PFSK-1 (cell line): ENCODE results near the gene RAD51.

Experiments used
- FOXP2 ChIP-seq: optimal IDR thresholded peaks from 2 replicates; pipeline ENCODE3; 2011; ENCODE audit warnings: borderline replicate concordance, control low read depth, inconsistent platforms; ENCODE audit not compliant: insufficient read depth; ENCODE audit errors: extremely low read length, extremely low read depth
- POLR2AphosphoS5 ChIP-seq: IDR thresholded peaks from 2 replicates; pipeline ENCODE4 v1.6.1; 2012; ENCODE audit warnings: low read depth, mild to moderate bottlenecking, control low read depth, low read length, moderate library complexity
- REST ChIP-seq, 2 experiments: IDR thresholded peaks; 2 replicates each; pipeline versions ENCODE4 v1.6.1 to v1.8.0; 2011 to 2012; ENCODE audit warnings: low read depth in 2 of 2, low read length in 2 of 2, control low read depth in 1 of 2, inconsistent platforms in 1 of 2, mild to moderate bottlenecking in 1 of 2, moderate library complexity in 1 of 2; ENCODE audit not compliant: insufficient read depth in 1 of 2
- SIN3A ChIP-seq: IDR thresholded peaks from 2 replicates; pipeline ENCODE4 v1.6.1; 2012; ENCODE audit warnings: mild to moderate bottlenecking, low read length, moderate library complexity, borderline replicate concordance; ENCODE audit not compliant: insufficient read depth
- TAF1 ChIP-seq: IDR thresholded peaks from 2 replicates; pipeline ENCODE4 v1.6.1; 2012; ENCODE audit warnings: low read length, control low read depth, borderline replicate concordance; ENCODE audit not compliant: insufficient read depth

RAD51 gene

GRCh38 chr15:40706121-40706520, 11.1 kb downstream of the RAD51 start:
- TF ChIP-seq SIN3A: no peak
- TF ChIP-seq POLR2AphosphoS5: no peak
- no peak for TF ChIP-seq FOXP2
- no peak for TF ChIP-seq TAF1
- no peak for TF ChIP-seq REST (IDR thresholded peaks at IDR 0.05; ENCODE audit: insufficient read depth in 1 of 2, low read depth in 2 of 2, low read length in 2 of 2)

DNA sequence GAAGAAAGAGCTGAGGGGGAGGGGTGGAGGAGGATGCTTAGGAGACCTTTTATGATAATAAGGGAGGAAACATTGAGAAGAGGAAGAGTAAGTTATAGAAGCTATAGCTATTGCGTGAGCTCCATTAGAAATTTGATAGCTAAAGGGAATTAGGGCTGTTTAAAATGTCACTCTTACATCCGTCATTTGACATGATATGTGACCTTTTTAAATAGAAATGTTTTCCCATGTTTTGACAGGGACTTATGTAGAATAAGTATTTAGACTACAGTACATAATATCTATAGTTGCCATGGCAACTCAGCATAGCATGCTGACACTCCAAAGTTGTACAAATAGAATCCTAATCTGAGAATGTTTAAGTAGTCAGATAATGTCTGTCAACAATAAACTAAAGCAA, 19.2 kb downstream of the RAD51 start:
- TF ChIP-seq REST (IDR thresholded peaks at IDR 0.05; ENCODE audit: insufficient read depth in 1 of 2, low read depth in 2 of 2, low read length in 2 of 2) (no peak), SIN3A (no peak), TAF1 (no peak), FOXP2 (no peak), POLR2AphosphoS5 (no peak)

DNA sequence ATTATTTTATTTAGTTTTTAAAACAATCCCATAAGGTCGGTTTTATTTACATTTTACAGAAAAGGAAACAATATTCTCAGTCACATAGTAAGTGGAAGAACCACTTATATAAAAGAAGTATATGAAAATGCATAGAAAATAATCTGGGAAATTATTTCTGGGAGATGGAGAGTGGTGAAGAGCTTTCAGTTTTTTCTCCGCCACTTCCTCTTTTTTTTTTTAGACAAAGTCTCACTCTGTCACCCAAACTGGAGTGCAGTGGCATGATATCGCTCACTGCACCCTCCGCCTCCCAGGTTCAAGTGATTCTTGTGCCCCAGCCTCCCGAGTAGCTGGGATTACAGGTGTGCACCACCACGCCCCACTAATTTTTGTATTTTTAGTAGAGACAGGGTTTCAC, 21.2 kb downstream of the RAD51 start:
- no peak for TF ChIP-seq REST (IDR thresholded peaks at IDR 0.05; ENCODE audit: insufficient read depth in 1 of 2, low read depth in 2 of 2, low read length in 2 of 2)
- no peak for TF ChIP-seq POLR2AphosphoS5
- TF ChIP-seq FOXP2: no peak
- no peak for TF ChIP-seq TAF1
- TF ChIP-seq SIN3A: no peak

GRCh38 chr15:40721701-40722100, 26.7 kb downstream of the RAD51 start:
- TF ChIP-seq POLR2AphosphoS5 (no peak), TAF1 (no peak), FOXP2 (no peak), REST (IDR thresholded peaks at IDR 0.05; ENCODE audit: insufficient read depth in 1 of 2, low read depth in 2 of 2, low read length in 2 of 2) (no peak), SIN3A (no peak)

DNA sequence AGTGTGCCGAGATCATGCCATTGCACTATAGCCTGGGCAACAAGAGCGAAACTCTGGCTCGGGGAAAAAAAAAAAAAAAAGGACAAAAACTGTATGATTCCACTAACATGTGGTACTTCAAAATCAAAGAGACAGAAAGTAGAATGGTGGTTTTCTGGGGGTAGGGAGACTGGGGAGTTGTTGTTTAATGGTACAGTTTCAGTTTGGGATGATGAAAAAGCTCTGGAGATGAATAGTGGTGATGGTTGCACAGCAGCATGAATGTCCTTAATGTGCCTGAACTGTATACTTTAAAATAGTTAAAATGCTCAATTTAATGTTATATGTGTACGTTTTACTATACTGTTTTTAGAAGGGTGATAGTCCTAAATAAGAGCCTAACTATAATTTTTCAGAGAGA, 27.4 kb downstream of the RAD51 start:
- TF ChIP-seq SIN3A (no peak), FOXP2 (no peak), TAF1 (no peak), REST (IDR thresholded peaks at IDR 0.05; ENCODE audit: insufficient read depth in 1 of 2, low read depth in 2 of 2, low read length in 2 of 2) (no peak), POLR2AphosphoS5 (no peak)
